ENCODE results near the gene SLC8A2.

Gene SLC8A2

GRCh38 chr19:47429140-47429793 is 42.4 kb downstream of the SLC8A2 start:
- in situ Hi-C loops (cut with HindIII; ENCODE audit: low sequenced_read_pairs): no loop called here
- no peak for TF ChIP-seq CTCF (IDR thresholded peaks at IDR 0.05; ENCODE audit: low read depth, low read length, missing control alignments)
- DNase-seq (ENCODE audit: low read depth): no peak
- no peak overlapping the region for H3K4me3 ChIP-seq (ENCODE audit: low read depth, low read length)

GRCh38 chr19:47428177-47428894 is 43.4 kb downstream of the SLC8A2 start:
- TF ChIP-seq CTCF (IDR thresholded peaks at IDR 0.05; ENCODE audit: low read depth, low read length, missing control alignments): no peak
- H3K4me3 ChIP-seq (ENCODE audit: low read depth, low read length): peak overlapping the region; percentile 3
- in situ Hi-C loops (cut with HindIII; ENCODE audit: low sequenced_read_pairs): no loop called here
- peak; percentile 79 for DNase-seq (ENCODE audit: low read depth)

GRCh38 chr19:47427241-47428176 is 44.2 kb downstream of the SLC8A2 start:
- H3K4me3 ChIP-seq (ENCODE audit: low read depth, low read length): no peak overlapping the region
- peak; percentile 94 for TF ChIP-seq CTCF (IDR thresholded peaks at IDR 0.05; ENCODE audit: low read depth, low read length, missing control alignments)
- DNase-seq (ENCODE audit: low read depth): no peak
- in situ Hi-C loops (cut with HindIII; ENCODE audit: low sequenced_read_pairs): no loop called here

- no peak for DNase-seq (ENCODE audit: low read depth)
- no peak overlapping the region for H3K4me3 ChIP-seq (ENCODE audit: low read depth, low read length)
- TF ChIP-seq CTCF (IDR thresholded peaks at IDR 0.05; ENCODE audit: low read depth, low read length, missing control alignments): no peak
- in situ Hi-C loops (cut with HindIII; ENCODE audit: low sequenced_read_pairs): no loop called here
Measured at GRCh38 chr19:47423203-47423882, 48.4 kb downstream of the SLC8A2 start.

GRCh38 chr19:47422417-47423163 is 49.1 kb downstream of the SLC8A2 start:
- DNase-seq (ENCODE audit: low read depth): no peak
- in situ Hi-C loops (cut with HindIII; ENCODE audit: low sequenced_read_pairs): no loop called here
- TF ChIP-seq CTCF (IDR thresholded peaks at IDR 0.05; ENCODE audit: low read depth, low read length, missing control alignments): no peak
- no peak overlapping the region for H3K4me3 ChIP-seq (ENCODE audit: low read depth, low read length)
